Neutrophil (primary cell): ENCODE measurements around the gene CSF2RB.
A peak's percentile ranks its signal among the peaks of the same experiment; 100 is the strongest.

Source experiments
- H3K27ac ChIP-seq: fragments of 200-600 bp; sonication (generic); 2 replicates; pipeline ENCODE4 v1.5.1; 2016; ENCODE audit warnings: mild to moderate bottlenecking, moderate library complexity
- H3K27me3 ChIP-seq: fragments of 200-600 bp; sonication (generic); 2 replicates; pipeline ENCODE4 v1.6.0; 2016; ENCODE audit warnings: mild to moderate bottlenecking
- H3K36me3 ChIP-seq: fragments of 200-600 bp; sonication (generic); 2 replicates; pipeline ENCODE4 v1.5.1; 2017
- H3K4me1 ChIP-seq, 2 experiments: fragments of 200-600 bp in 1 of 2; sonication (generic) in 1 of 2; 1 replicate in 1 of 2; 2 replicates in 1 of 2; pipeline versions ENCODE4 v1.5.1 to v1.6.1; 2013 to 2016; ENCODE audit warnings: low read depth in 1 of 2, low read length in 1 of 2, mild to moderate bottlenecking in 1 of 2, moderate library complexity in 1 of 2; ENCODE audit not compliant: control insufficient read depth in 1 of 2, insufficient read depth in 1 of 2
- H3K4me3 ChIP-seq, 2 experiments: fragments of 200-600 bp in 1 of 2; sonication (generic) in 1 of 2; 1 replicate in 1 of 2; 2 replicates in 1 of 2; pipeline ENCODE4 v1.5.1; 2013 to 2016; ENCODE audit warnings: low read depth in 1 of 2, low read length in 1 of 2, mild to moderate bottlenecking in 1 of 2, moderate library complexity in 1 of 2
- H3K9me3 ChIP-seq: fragments of 200-600 bp; sonication (generic); 2 replicates; pipeline ENCODE4 v1.5.1; 2016
- TF ChIP-seq, protein P1 (sequence below): fragments of 200-600 bp; sonication (generic); IDR thresholded peaks from 2 replicates; pipeline ENCODE4 v1.5.1; 2016; ENCODE audit warnings: antibody characterized with exemption

CSF2RB gene

GRCh38 chr22:36868546-36869181, 44.8 kb upstream of the CSF2RB start:
- Histone ChIP-seq H3K36me3 (peaks cover 99% of the 10 kb centered on the region), H3K4me3 (no peak overlapping the region), H3K4me1 (peaks cover 74% of the 10 kb centered on the region in 2 experiments), H3K9me3 (no peaks in the 10 kb centered on the region), H3K27ac (peak overlapping the region; percentile 95), H3K27me3 (no peaks in the 10 kb centered on the region)
- TF ChIP-seq, protein P1, sequence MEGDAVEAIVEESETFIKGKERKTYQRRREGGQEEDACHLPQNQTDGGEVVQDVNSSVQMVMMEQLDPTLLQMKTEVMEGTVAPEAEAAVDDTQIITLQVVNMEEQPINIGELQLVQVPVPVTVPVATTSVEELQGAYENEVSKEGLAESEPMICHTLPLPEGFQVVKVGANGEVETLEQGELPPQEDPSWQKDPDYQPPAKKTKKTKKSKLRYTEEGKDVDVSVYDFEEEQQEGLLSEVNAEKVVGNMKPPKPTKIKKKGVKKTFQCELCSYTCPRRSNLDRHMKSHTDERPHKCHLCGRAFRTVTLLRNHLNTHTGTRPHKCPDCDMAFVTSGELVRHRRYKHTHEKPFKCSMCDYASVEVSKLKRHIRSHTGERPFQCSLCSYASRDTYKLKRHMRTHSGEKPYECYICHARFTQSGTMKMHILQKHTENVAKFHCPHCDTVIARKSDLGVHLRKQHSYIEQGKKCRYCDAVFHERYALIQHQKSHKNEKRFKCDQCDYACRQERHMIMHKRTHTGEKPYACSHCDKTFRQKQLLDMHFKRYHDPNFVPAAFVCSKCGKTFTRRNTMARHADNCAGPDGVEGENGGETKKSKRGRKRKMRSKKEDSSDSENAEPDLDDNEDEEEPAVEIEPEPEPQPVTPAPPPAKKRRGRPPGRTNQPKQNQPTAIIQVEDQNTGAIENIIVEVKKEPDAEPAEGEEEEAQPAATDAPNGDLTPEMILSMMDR: no peak

DNA sequence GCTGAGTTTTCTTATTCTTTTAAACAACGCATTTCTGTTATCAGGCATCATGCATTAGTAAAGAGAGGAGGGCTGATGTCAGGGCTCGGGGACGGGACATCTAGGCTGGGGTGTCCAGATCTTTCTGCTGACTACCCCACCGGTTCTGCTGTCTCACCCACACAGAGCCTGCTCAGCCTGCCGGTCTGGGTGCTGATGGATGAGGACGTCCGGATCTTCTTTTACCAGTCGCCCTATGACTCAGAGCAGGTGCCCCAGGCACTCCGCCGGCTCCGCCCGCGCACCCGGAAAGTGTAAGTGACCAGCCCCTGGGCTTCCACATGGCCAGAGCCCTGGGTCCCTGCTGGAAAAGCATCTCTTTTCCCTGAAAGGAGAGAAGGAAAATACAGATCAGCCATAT, 43.2 kb upstream of the CSF2RB start:
- H3K4me1 ChIP-seq: peaks cover 74% of the 10 kb centered on the region in 2 experiments
- H3K4me3 ChIP-seq: no peak overlapping the region
- H3K27me3 ChIP-seq: no peaks in the 10 kb centered on the region
- no peaks in the 10 kb centered on the region for H3K9me3 ChIP-seq
- peaks cover 93% of the 10 kb centered on the region for H3K36me3 ChIP-seq
- TF ChIP-seq, protein P1: no peak
- peak overlapping the region; percentile 95 for H3K27ac ChIP-seq

DNA sequence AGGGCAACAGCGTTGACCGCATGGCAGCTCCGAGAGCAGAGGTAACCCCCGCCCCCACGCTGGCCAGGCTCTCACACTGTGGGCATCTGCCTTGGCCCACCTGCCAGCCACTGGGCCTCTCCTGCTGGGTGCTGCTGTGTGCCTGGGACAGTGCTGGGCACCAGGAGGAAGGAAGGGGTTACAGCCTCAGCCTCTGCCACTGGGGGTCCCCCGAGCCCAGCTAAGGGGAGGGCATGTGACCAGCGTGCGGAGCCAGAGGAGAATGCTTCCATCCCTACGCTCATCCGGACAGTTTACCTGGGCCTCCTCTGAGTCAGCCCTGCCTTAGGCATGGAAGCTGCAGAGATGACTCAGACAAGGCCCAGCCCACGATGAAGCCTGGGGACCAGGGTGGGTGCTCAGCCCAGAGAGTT, 41.8 kb upstream of the CSF2RB start:
- no peaks in the 10 kb centered on the region for H3K9me3 ChIP-seq
- H3K4me3 ChIP-seq: no peak overlapping the region
- peak overlapping the region; percentile 95 for H3K27ac ChIP-seq
- H3K36me3 ChIP-seq: peaks cover 93% of the 10 kb centered on the region
- H3K4me1 ChIP-seq: peaks cover 76 to 87% of the 10 kb centered on the region in 2 experiments
- TF ChIP-seq, protein P1: no peak
- H3K27me3 ChIP-seq: no peaks in the 10 kb centered on the region

GRCh38 chr22:36872084-36872483, 41.3 kb upstream of the CSF2RB start:
- peaks cover 80 to 91% of the 10 kb centered on the region in 2 experiments for H3K4me1 ChIP-seq
- TF ChIP-seq, protein P1: no peak

GRCh38 chr22:36872866-36873498, 40.4 kb upstream of the CSF2RB start:
- TF ChIP-seq, protein P1: no peak
- Histone ChIP-seq H3K27ac (peak overlapping the region; percentile 95), H3K4me3 (peak overlapping the region; percentile 22 to 61), H3K9me3 (no peaks in the 10 kb centered on the region), H3K4me1 (peaks cover 79 to 90% of the 10 kb centered on the region in 2 experiments), H3K27me3 (no peaks in the 10 kb centered on the region), H3K36me3 (peaks cover 93% of the 10 kb centered on the region)

More at GRCh38 chr22:36872084-36872483, 41.3 kb upstream of the CSF2RB start:
- peaks cover 93% of the 10 kb centered on the region for H3K36me3 ChIP-seq
- no peak overlapping the region for H3K4me3 ChIP-seq
- no peaks in the 10 kb centered on the region for H3K9me3 ChIP-seq
- H3K27me3 ChIP-seq: no peaks in the 10 kb centered on the region
- H3K27ac ChIP-seq: peak overlapping the region; percentile 95
